Activated B cell treated with CpG ODN at 0.5 μM for 24 hours (primary cell): Measurements from ENCODE around the gene LRP8. TPM values are rescaled to one million over a fixed set of nuclear protein-coding genes. Genes with fewer than 3 reads are reported as not detected.
A peak's percentile ranks its signal among the peaks of the same experiment; 100 is the strongest.

Experiments
- ATAC-seq: fragments of 200-7000 bp; cut with Tn5 transposase; one replicate; pipeline ENCODE4 v1.10.0; 2021; ENCODE audit warnings: low read depth, mild to moderate bottlenecking, moderate library complexity
- CTCF ChIA-PET: fragments of 350-600 bp; sonication (Branson Sonifier 250); formaldehyde crosslinking; loops from one replicate; lab custom pipeline; 2021; ENCODE audit warnings: antibody characterized with exemption; lab: Charles Lee
- POLR2A ChIA-PET: fragments of 350-600 bp; sonication (Branson Sonifier 250); formaldehyde crosslinking; loops from one replicate; lab custom pipeline; 2021; ENCODE audit warnings: antibody characterized with exemption; lab: Charles Lee
- DNase-seq: peaks from one replicate; pipeline ENCODE4 v3.0.0; 2022
- H3K27ac Mint-ChIP-seq: one replicate; pipeline ENCODE4 v1.8.0; 2020; ENCODE audit warnings: mixed read lengths
- H3K27me3 Mint-ChIP-seq: one replicate; pipeline ENCODE4 v1.8.0; 2021; ENCODE audit warnings: mixed read lengths
- H3K36me3 Mint-ChIP-seq: one replicate; pipeline ENCODE4 v1.8.0; 2021; ENCODE audit warnings: low read depth, mixed read lengths
- H3K4me1 Mint-ChIP-seq: one replicate; pipeline ENCODE4 v1.8.0; 2021; ENCODE audit warnings: mixed read lengths
- H3K4me3 Mint-ChIP-seq: one replicate; pipeline ENCODE4 v1.8.0; 2020; ENCODE audit warnings: mild to moderate bottlenecking, mixed read lengths
- H3K9me3 Mint-ChIP-seq: one replicate; pipeline ENCODE4 v1.8.0; 2020; ENCODE audit warnings: mixed read lengths
- intact Hi-C: fragments of 100-400 bp; cut with micrococcal nuclease; formaldehyde crosslinking; loops from one replicate; pipeline ENCODE4 v1.15.1; 2024
- total RNA-seq: library from RNA; stranded (reverse); gene quantifications from 2 replicates; pipeline ENCODE4 v1.2.3, GENCODE V29; 2022
- TF ChIP-seq, protein P1 (sequence below): fragments of 200-600 bp; IDR thresholded peaks from one replicate; pipeline ENCODE4 v1.8.0; 2022; ENCODE audit warnings: antibody characterized with exemption, mild to moderate bottlenecking

Gene LRP8
- total RNA-seq, 1 donor from 2014 or later = 40.6 TPM

- Mint-ChIP-seq H3K4me3 (no peak overlapping the region), H3K27me3 (no peaks in the 10 kb centered on the region), H3K27ac (no peak overlapping the region), H3K36me3 (no peaks in the 10 kb centered on the region), H3K4me1 (peaks cover 6% of the 10 kb centered on the region), H3K9me3 (no peaks in the 10 kb centered on the region)
- intact Hi-C loops = no loop called here
- CTCF ChIA-PET = no interaction called here
- peak; percentile 10 for DNase-seq
- POLR2A ChIA-PET = no interaction called here
- no peak for ATAC-seq
- TF ChIP-seq, protein P1, sequence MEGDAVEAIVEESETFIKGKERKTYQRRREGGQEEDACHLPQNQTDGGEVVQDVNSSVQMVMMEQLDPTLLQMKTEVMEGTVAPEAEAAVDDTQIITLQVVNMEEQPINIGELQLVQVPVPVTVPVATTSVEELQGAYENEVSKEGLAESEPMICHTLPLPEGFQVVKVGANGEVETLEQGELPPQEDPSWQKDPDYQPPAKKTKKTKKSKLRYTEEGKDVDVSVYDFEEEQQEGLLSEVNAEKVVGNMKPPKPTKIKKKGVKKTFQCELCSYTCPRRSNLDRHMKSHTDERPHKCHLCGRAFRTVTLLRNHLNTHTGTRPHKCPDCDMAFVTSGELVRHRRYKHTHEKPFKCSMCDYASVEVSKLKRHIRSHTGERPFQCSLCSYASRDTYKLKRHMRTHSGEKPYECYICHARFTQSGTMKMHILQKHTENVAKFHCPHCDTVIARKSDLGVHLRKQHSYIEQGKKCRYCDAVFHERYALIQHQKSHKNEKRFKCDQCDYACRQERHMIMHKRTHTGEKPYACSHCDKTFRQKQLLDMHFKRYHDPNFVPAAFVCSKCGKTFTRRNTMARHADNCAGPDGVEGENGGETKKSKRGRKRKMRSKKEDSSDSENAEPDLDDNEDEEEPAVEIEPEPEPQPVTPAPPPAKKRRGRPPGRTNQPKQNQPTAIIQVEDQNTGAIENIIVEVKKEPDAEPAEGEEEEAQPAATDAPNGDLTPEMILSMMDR = no peak
These were observed 12.1 kb upstream of the LRP8 start for GRCh38 chr1:53339736-53340635.

DNA sequence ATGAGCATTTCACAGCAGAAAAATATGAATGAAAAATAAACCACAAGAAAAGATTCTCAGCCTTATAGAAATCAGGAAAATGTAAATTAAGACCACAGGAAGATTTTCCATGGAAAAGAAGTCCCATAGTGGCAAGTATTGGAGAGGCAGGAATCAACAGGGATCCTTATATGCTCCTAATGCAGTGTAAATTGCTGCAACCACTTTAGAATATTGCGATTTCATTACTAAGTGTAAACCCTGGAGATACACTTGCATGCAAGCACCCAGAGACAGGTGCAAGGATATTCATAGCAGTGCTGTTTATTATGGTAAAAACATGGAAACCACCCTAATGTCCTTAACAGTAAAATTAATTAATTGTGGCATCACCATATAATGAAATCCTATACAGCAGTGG is 10.6 kb upstream of the LRP8 start:
- intact Hi-C loops = no loop called here
- H3K27ac Mint-ChIP-seq = no peak overlapping the region

DNA sequence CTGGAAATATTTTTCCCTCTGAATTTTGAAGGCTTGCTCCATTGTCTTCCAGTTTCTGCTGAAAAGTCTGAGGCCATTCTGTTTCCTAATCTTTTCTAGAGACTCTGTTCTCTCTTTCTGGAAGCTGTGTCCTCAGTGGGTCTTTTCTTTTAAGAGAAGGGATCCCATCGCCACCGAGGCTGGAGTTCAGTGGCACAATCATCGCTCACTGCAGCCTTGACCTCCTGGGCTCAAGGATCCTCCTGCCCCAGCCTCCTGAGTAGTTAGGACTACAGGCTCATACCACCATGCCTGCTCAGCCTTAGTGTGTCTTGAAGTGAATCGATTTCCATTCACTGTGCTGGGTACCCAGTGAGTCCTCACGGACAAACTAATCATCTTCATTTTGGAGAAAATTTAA is 9.6 kb upstream of the LRP8 start:
- no peaks in the 10 kb centered on the region for H3K9me3 Mint-ChIP-seq
- ChIA-PET POLR2A (no interaction called here), CTCF (no interaction called here)
- DNase-seq (no peak), ATAC-seq (no peak)
- H3K27me3 Mint-ChIP-seq = no peaks in the 10 kb centered on the region
- TF ChIP-seq, protein P1 = no peak
- no peaks in the 10 kb centered on the region for H3K36me3 Mint-ChIP-seq
- peaks cover 10% of the 10 kb centered on the region for H3K4me1 Mint-ChIP-seq
- intact Hi-C loops = no loop called here
- H3K27ac Mint-ChIP-seq = no peak overlapping the region
- no peak overlapping the region for H3K4me3 Mint-ChIP-seq

More for the DNA sequence above, 10.6 kb upstream of the LRP8 start:
- TF ChIP-seq, protein P1 = no peak
- Mint-ChIP-seq H3K9me3 (no peaks in the 10 kb centered on the region), H3K4me3 (no peak overlapping the region), H3K36me3 (no peaks in the 10 kb centered on the region), H3K4me1 (peaks cover 10% of the 10 kb centered on the region), H3K27me3 (no peaks in the 10 kb centered on the region)
- DNase-seq = no peak
- ChIA-PET CTCF (no interaction called here), POLR2A (no interaction called here)
- ATAC-seq = no peak

- TF ChIP-seq, protein P1 = no peak
- ChIA-PET POLR2A (interaction anchor here (1.1 to 2.4 kb wide), 2 partner anchors 10 to 32 kb away, joined by 3 to 12 read pairs; no protein-coding TSS in a partner anchor), CTCF (no interaction called here)
- no peak for DNase-seq
- Mint-ChIP-seq H3K4me1 (peaks cover 10% of the 10 kb centered on the region), H3K4me3 (no peak overlapping the region), H3K27ac (no peak overlapping the region), H3K9me3 (no peaks in the 10 kb centered on the region), H3K27me3 (no peaks in the 10 kb centered on the region), H3K36me3 (no peaks in the 10 kb centered on the region)
- intact Hi-C loops = no loop called here
- ATAC-seq = no peak
These were observed 8.3 kb upstream of the LRP8 start for GRCh38 chr1:53336146-53336545.

GRCh38 chr1:53335661-53336060 is 7.8 kb upstream of the LRP8 start:
- Mint-ChIP-seq H3K27me3 (no peaks in the 10 kb centered on the region), H3K4me1 (peaks cover 10% of the 10 kb centered on the region), H3K36me3 (no peaks in the 10 kb centered on the region), H3K4me3 (no peak overlapping the region), H3K9me3 (no peaks in the 10 kb centered on the region), H3K27ac (no peak overlapping the region)
- TF ChIP-seq, protein P1 = no peak
- ATAC-seq = no peak
- DNase-seq = no peak
- ChIA-PET POLR2A (interaction anchor here (1.1 to 2.4 kb wide), 2 partner anchors 10 to 32 kb away, joined by 3 to 12 read pairs; no protein-coding TSS in a partner anchor), CTCF (no interaction called here)
- intact Hi-C loops = no loop called here
